Transverse colon (tissue), 4 donors: ENCODE data around the gene ABL2.

ENCODE experiments used
- POLR2A ChIP-seq: fragments of 450-650 bp; IDR thresholded peaks from one replicate; pipeline ENCODE4 v1.6.1; 2016; ENCODE audit warnings: antibody characterized with exemption, mild to moderate bottlenecking, moderate library complexity
- POLR2AphosphoS5 ChIP-seq, 3 donors: sonication (generic); formaldehyde crosslinking; IDR thresholded peaks; one replicate each; pipeline ENCODE4 v1.6.1; 2016; ENCODE audit warnings: antibody characterized with exemption in 3 of 3
- TF ChIP-seq, protein P1 (sequence below), 5 experiments: fragments of 200-600 bp in 3 of 5; fragments of 450-650 bp in 2 of 5; sonication (generic) in 3 of 5; IDR thresholded peaks; 1 replicate in 2 of 5; 2 replicates in 3 of 5; pipeline ENCODE4 v1.5.1; 2016 to 2017; ENCODE audit warnings: antibody characterized with exemption in 5 of 5, inconsistent platforms in 3 of 5, mild to moderate bottlenecking in 2 of 5, moderate library complexity in 1 of 5

DNA sequence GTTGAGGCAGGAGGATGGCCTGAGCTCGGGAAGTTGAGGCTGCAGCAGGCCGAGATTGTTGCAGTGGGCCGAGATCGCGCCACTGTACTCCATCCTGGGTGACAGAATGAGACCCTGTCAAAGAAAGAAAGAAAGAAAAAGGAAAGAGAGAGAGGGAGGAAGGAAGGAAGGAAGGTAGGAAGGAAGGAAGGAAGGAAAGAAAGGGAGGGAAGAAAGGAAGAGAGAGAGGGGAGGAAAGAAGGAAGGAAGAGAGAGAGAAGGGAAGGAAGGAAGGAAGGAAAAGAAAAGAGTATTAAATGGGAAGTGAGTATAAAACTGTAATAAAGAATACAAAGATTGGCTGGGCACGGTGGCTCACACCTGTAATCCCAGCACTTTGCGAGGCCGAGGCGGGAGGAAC lies 18.4 kb upstream of the ABL2 start:
- TF ChIP-seq, protein P1, sequence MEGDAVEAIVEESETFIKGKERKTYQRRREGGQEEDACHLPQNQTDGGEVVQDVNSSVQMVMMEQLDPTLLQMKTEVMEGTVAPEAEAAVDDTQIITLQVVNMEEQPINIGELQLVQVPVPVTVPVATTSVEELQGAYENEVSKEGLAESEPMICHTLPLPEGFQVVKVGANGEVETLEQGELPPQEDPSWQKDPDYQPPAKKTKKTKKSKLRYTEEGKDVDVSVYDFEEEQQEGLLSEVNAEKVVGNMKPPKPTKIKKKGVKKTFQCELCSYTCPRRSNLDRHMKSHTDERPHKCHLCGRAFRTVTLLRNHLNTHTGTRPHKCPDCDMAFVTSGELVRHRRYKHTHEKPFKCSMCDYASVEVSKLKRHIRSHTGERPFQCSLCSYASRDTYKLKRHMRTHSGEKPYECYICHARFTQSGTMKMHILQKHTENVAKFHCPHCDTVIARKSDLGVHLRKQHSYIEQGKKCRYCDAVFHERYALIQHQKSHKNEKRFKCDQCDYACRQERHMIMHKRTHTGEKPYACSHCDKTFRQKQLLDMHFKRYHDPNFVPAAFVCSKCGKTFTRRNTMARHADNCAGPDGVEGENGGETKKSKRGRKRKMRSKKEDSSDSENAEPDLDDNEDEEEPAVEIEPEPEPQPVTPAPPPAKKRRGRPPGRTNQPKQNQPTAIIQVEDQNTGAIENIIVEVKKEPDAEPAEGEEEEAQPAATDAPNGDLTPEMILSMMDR (IDR thresholded peaks at IDR 0.05): no peak
- TF ChIP-seq POLR2A: no peak
- no peak for TF ChIP-seq POLR2AphosphoS5 (IDR thresholded peaks at IDR 0.05)
